Activated CD4-positive, alpha-beta T cell treated with anti-CD3 and anti-CD28 coated beads for 36 hours (primary cell): Measurements from ENCODE around the gene WNT6. TPM values are rescaled to one million over a fixed set of nuclear protein-coding genes. Genes with fewer than 3 reads are reported as not detected.
A peak's percentile ranks its signal among the peaks of the same experiment; 100 is the strongest.

Experiments
- ATAC-seq: fragments of 200-7000 bp; cut with Tn5 transposase; one replicate; pipeline ENCODE4 v1.10.0; 2021; ENCODE audit warnings: mild to moderate bottlenecking, moderate library complexity
- CTCF ChIA-PET: fragments of 350-600 bp; sonication (Branson Sonifier 250); formaldehyde crosslinking; loops from one replicate; lab custom pipeline; 2021; ENCODE audit warnings: antibody characterized with exemption; lab: Charles Lee
- POLR2A ChIA-PET: fragments of 350-600 bp; sonication (Branson Sonifier 250); formaldehyde crosslinking; loops from one replicate; lab custom pipeline; 2021; ENCODE audit warnings: antibody characterized with exemption, inconsistent platforms; lab: Charles Lee
- DNase-seq: peaks from one replicate; pipeline ENCODE4 v3.0.0-alpha.2; 2020
- H3K27ac Mint-ChIP-seq: one replicate; pipeline ENCODE4 v1.8.0; 2021; ENCODE audit warnings: mixed read lengths
- H3K27me3 Mint-ChIP-seq: one replicate; pipeline ENCODE4 v1.8.0; 2021; ENCODE audit warnings: mixed read lengths
- H3K36me3 Mint-ChIP-seq: one replicate; pipeline ENCODE4 v1.8.0; 2021; ENCODE audit warnings: low read depth, mixed read lengths
- H3K4me1 Mint-ChIP-seq: one replicate; pipeline ENCODE4 v1.8.0; 2021; ENCODE audit warnings: mixed read lengths
- H3K4me3 Mint-ChIP-seq: one replicate; pipeline ENCODE4 v1.8.0; 2021; ENCODE audit warnings: mild to moderate bottlenecking, moderate library complexity, mixed read lengths
- H3K9me3 Mint-ChIP-seq: one replicate; pipeline ENCODE4 v1.8.0; 2021; ENCODE audit warnings: low read depth, mixed read lengths
- intact Hi-C, 2 experiments: fragments of 100-400 bp; cut with DNase I in 1 of 2; cut with micrococcal nuclease in 1 of 2; formaldehyde crosslinking; loops; one replicate each; pipeline versions ENCODE4 v1.14.2 to v1.15.1; 2022 to 2024; cut with DNase I, micrococcal nuclease
- total RNA-seq, 2 experiments: library from RNA; stranded (reverse); gene quantifications; one replicate each; pipeline ENCODE4 v1.2.3, GENCODE V29; 2021

Gene WNT6
- under 1 TPM in 1 of 2 experiments, not detected in 1; 0.30 TPM for total RNA-seq

- peaks cover 71% of the 10 kb centered on the region for H3K27me3 Mint-ChIP-seq
- no peaks in the 10 kb centered on the region for H3K36me3 Mint-ChIP-seq
- ChIA-PET CTCF (interaction anchor here (1.0 to 4.0 kb wide), 3 partner anchors 9 to 120 kb away, joined by 3 to 29 read pairs (median 3); no protein-coding TSS in a partner anchor), POLR2A (no interaction called here)
- ATAC-seq = peak; percentile 56
- H3K4me1 Mint-ChIP-seq = peaks cover 15% of the 10 kb centered on the region
- H3K4me3 Mint-ChIP-seq = peak within 1 kb of the TSS; percentile 28
- peak; percentile 28 for DNase-seq
- intact Hi-C loops = no loop called here
- no peak within 1 kb of the TSS for H3K27ac Mint-ChIP-seq
- H3K9me3 Mint-ChIP-seq = no peaks in the 10 kb centered on the region
These were observed at the start of gene WNT6 for GRCh38 chr2:218859556-218859987. Gene WNT6, plus strand, starts transcription at chr2:218859805. Its CDS starts 233 bp downstream, at chr2:218860038.

GRCh38 chr2:218810256-218810655 lies 49.3 kb upstream of the WNT6 start:
- H3K27me3 Mint-ChIP-seq = peaks cover 16% of the 10 kb centered on the region
- no peak overlapping the region for H3K27ac Mint-ChIP-seq
- no peaks in the 10 kb centered on the region for H3K36me3 Mint-ChIP-seq
- DNase-seq (no peak), ATAC-seq (no peak)
- CTCF ChIA-PET = interaction anchor here (0.5 to 0.8 kb wide), 2 partner anchors 80 to 768 kb away, joined by 3 to 4 read pairs; no protein-coding TSS in a partner anchor
- H3K4me1 Mint-ChIP-seq = no peaks in the 10 kb centered on the region
- H3K9me3 Mint-ChIP-seq = peaks cover under 1% of the 10 kb centered on the region
- intact Hi-C loops = no loop called here
- POLR2A ChIA-PET = no interaction called here
- no peak overlapping the region for H3K4me3 Mint-ChIP-seq

GRCh38 chr2:218811382-218811781 lies 48.2 kb upstream of the WNT6 start:
- no peak for DNase-seq
- ATAC-seq = no peak
- no peak overlapping the region for H3K27ac Mint-ChIP-seq
- H3K27me3 Mint-ChIP-seq = peaks cover 13% of the 10 kb centered on the region
- CTCF ChIA-PET = interaction anchor here (1.0 kb wide), 1 partner anchor 13 kb away, joined by 3 read pairs; no protein-coding TSS in a partner anchor
- no peaks in the 10 kb centered on the region for H3K36me3 Mint-ChIP-seq
- H3K4me1 Mint-ChIP-seq = no peaks in the 10 kb centered on the region
- no peak overlapping the region for H3K4me3 Mint-ChIP-seq
- intact Hi-C loops = no loop called here
- POLR2A ChIA-PET = no interaction called here
- H3K9me3 Mint-ChIP-seq = no peaks in the 10 kb centered on the region

GRCh38 chr2:218812096-218812815 lies 47.3 kb upstream of the WNT6 start:
- Mint-ChIP-seq H3K4me3 (no peak overlapping the region), H3K9me3 (no peaks in the 10 kb centered on the region), H3K4me1 (no peaks in the 10 kb centered on the region), H3K36me3 (no peaks in the 10 kb centered on the region), H3K27me3 (peaks cover 14% of the 10 kb centered on the region), H3K27ac (no peak overlapping the region)
- DNase-seq (no peak), ATAC-seq (no peak)
- intact Hi-C loops = no loop called here
- CTCF ChIA-PET = no interaction called here
- POLR2A ChIA-PET = no interaction called here

- CTCF ChIA-PET = interaction anchor here (0.6 kb wide), 1 partner anchor 82 kb away, joined by 4 read pairs; no protein-coding TSS in a partner anchor
- no peaks in the 10 kb centered on the region for H3K4me1 Mint-ChIP-seq
These were observed 46.7 kb upstream of the WNT6 start for GRCh38 chr2:218812861-218813260.

GRCh38 chr2:218813771-218814460 lies 45.7 kb upstream of the WNT6 start:
- POLR2A ChIA-PET = no interaction called here
- CTCF ChIA-PET = no interaction called here
- no peaks in the 10 kb centered on the region for H3K4me1 Mint-ChIP-seq

More at GRCh38 chr2:218812861-218813260, 46.7 kb upstream of the WNT6 start:
- ATAC-seq (no peak), DNase-seq (no peak)
- H3K27me3 Mint-ChIP-seq = peaks cover 18% of the 10 kb centered on the region
- H3K4me3 Mint-ChIP-seq = no peak overlapping the region
- POLR2A ChIA-PET = no interaction called here
- intact Hi-C loops = no loop called here
- no peak overlapping the region for H3K27ac Mint-ChIP-seq
- H3K9me3 Mint-ChIP-seq = no peaks in the 10 kb centered on the region
- H3K36me3 Mint-ChIP-seq = no peaks in the 10 kb centered on the region

GRCh38 chr2:218814540-218815243 lies 44.9 kb upstream of the WNT6 start:
- intact Hi-C loops = no loop called here
- Mint-ChIP-seq H3K27me3 (peaks cover 8% of the 10 kb centered on the region), H3K27ac (no peak overlapping the region), H3K4me3 (no peak overlapping the region), H3K9me3 (no peaks in the 10 kb centered on the region), H3K36me3 (no peaks in the 10 kb centered on the region), H3K4me1 (no peaks in the 10 kb centered on the region)
- ATAC-seq (no peak), DNase-seq (no peak)
- CTCF ChIA-PET = interaction anchor here (0.6 to 1.2 kb wide), 3 partner anchors 8 to 93 kb away, joined by 3 to 4 read pairs (median 3); no protein-coding TSS in a partner anchor
- POLR2A ChIA-PET = no interaction called here

More at GRCh38 chr2:218813771-218814460, 45.7 kb upstream of the WNT6 start:
- no peaks in the 10 kb centered on the region for H3K9me3 Mint-ChIP-seq
- DNase-seq = no peak
- H3K4me3 Mint-ChIP-seq = no peak overlapping the region
- H3K27ac Mint-ChIP-seq = no peak overlapping the region
- no peaks in the 10 kb centered on the region for H3K36me3 Mint-ChIP-seq
- H3K27me3 Mint-ChIP-seq = peaks cover 14% of the 10 kb centered on the region
- no peak for ATAC-seq
- intact Hi-C loops = no loop called here

GRCh38 chr2:218815244-218815637 lies 44.4 kb upstream of the WNT6 start:
- H3K27ac Mint-ChIP-seq = no peak overlapping the region
- intact Hi-C loops = no loop called here
- H3K36me3 Mint-ChIP-seq = no peaks in the 10 kb centered on the region
- H3K4me1 Mint-ChIP-seq = no peaks in the 10 kb centered on the region
- DNase-seq (no peak), ATAC-seq (no peak)
- CTCF ChIA-PET = interaction anchor here (0.9 to 1.2 kb wide), 2 partner anchors 32 to 94 kb away, joined by 3 to 4 read pairs; no protein-coding TSS in a partner anchor
- POLR2A ChIA-PET = interaction anchor here (0.6 kb wide), 1 partner anchor 76 kb away, joined by 3 read pairs; no protein-coding TSS in a partner anchor
- peaks cover 8% of the 10 kb centered on the region for H3K27me3 Mint-ChIP-seq
- H3K4me3 Mint-ChIP-seq = no peak overlapping the region
- H3K9me3 Mint-ChIP-seq = no peaks in the 10 kb centered on the region

GRCh38 chr2:218815649-218816048 lies 44.0 kb upstream of the WNT6 start:
- Mint-ChIP-seq H3K4me1 (no peaks in the 10 kb centered on the region), H3K9me3 (no peaks in the 10 kb centered on the region), H3K36me3 (no peaks in the 10 kb centered on the region), H3K4me3 (no peak overlapping the region), H3K27ac (no peak overlapping the region), H3K27me3 (peaks cover 8% of the 10 kb centered on the region)
- ATAC-seq (no peak), DNase-seq (no peak)
- intact Hi-C loops = no loop called here
- CTCF ChIA-PET = interaction anchor here (0.9 to 1.2 kb wide), 2 partner anchors 32 to 94 kb away, joined by 3 to 4 read pairs; no protein-coding TSS in a partner anchor
- POLR2A ChIA-PET = interaction anchor here (0.6 kb wide), 1 partner anchor 76 kb away, joined by 3 read pairs; no protein-coding TSS in a partner anchor

- Mint-ChIP-seq H3K27ac (no peak overlapping the region), H3K27me3 (peaks cover 8% of the 10 kb centered on the region), H3K9me3 (no peaks in the 10 kb centered on the region), H3K4me1 (no peaks in the 10 kb centered on the region), H3K36me3 (no peaks in the 10 kb centered on the region), H3K4me3 (no peak overlapping the region)
- ChIA-PET POLR2A (no interaction called here), CTCF (no interaction called here)
- DNase-seq (no peak), ATAC-seq (no peak)
- intact Hi-C loops = no loop called here
These were observed 43.0 kb upstream of the WNT6 start for GRCh38 chr2:218816561-218817011.

- DNase-seq (no peak), ATAC-seq (no peak)
- Mint-ChIP-seq H3K4me1 (no peaks in the 10 kb centered on the region), H3K27ac (no peak overlapping the region), H3K27me3 (peaks cover 10% of the 10 kb centered on the region), H3K9me3 (no peaks in the 10 kb centered on the region), H3K36me3 (no peaks in the 10 kb centered on the region), H3K4me3 (no peak overlapping the region)
- intact Hi-C loops = no loop called here
- ChIA-PET POLR2A (no interaction called here), CTCF (no interaction called here)
These were observed 40.5 kb upstream of the WNT6 start for GRCh38 chr2:218819093-218819492.
